Colonic mucosa (tissue), 4 donors: ENCODE data around the gene LAMC3. TPM values are rescaled to one million over a fixed set of nuclear protein-coding genes. Genes with fewer than 3 reads are reported as not detected.

Source experiments
- DNase-seq: peaks from one replicate; pipeline ENCODE4 v3.0.0-alpha.2; 2020
- H3K27ac ChIP-seq: fragments of 200-600 bp; one replicate; pipeline ENCODE4 v1.8.0; 2021
- H3K27me3 ChIP-seq: fragments of 200-600 bp; one replicate; pipeline ENCODE4 v1.8.0; 2021
- H3K36me3 ChIP-seq: fragments of 200-600 bp; one replicate; pipeline ENCODE4 v1.8.0; 2021
- H3K4me1 ChIP-seq: fragments of 200-600 bp; one replicate; pipeline ENCODE4 v1.8.0; 2021; ENCODE audit warnings: mild to moderate bottlenecking
- H3K4me3 ChIP-seq: fragments of 200-600 bp; one replicate; pipeline ENCODE4 v1.8.0; 2021
- H3K9ac ChIP-seq, 2 donors: one replicate each; pipeline ENCODE4 v1.7.0; 2013; ENCODE audit warnings: control low read depth in 2 of 2, low read depth in 2 of 2, low read length in 2 of 2
- H3K9me3 ChIP-seq: fragments of 200-600 bp; one replicate; pipeline ENCODE4 v1.8.0; 2021
- CTCF ChIP-seq: fragments of 200-600 bp; IDR thresholded peaks from one replicate; pipeline ENCODE4 v1.8.0; 2022; ENCODE audit warnings: antibody characterized with exemption, mild to moderate bottlenecking
- intact Hi-C: fragments of 100-400 bp; cut with DNase I; formaldehyde crosslinking; loops from one replicate; pipeline ENCODE4 v1.14.1; 2022
- total RNA-seq, 2 donors: library from RNA; stranded (reverse); fragmentation: NEBNext Ultra II Directional in 1 of 2; extraction: Animal tissue kit (Norgen Biotek cat#: 25700) in 1 of 2; gene quantifications; one replicate each; pipeline ENCODE4 v1.2.1, GENCODE V29; 2021
- donor health status: healthy.
- donor health status: DM: no; HTN: no; CAD: no.
- donor health status: DM: no; HTN: no; CAD: no.

Gene LAMC3
- total RNA-seq, 2 donors from 2014 or later, result 0.67 to 1.9 TPM

GRCh38 chr9:131039129-131039954 lies 30.4 kb downstream of the LAMC3 start:
- Histone ChIP-seq H3K36me3 (no peaks in the 10 kb centered on the region), H3K4me1 (no peaks in the 10 kb centered on the region), H3K27me3 (no peaks in the 10 kb centered on the region), H3K9me3 (no peaks in the 10 kb centered on the region), H3K4me3 (no peak overlapping the region), H3K27ac (no peak overlapping the region), H3K9ac (no peak overlapping the region)
- intact Hi-C loops, result no loop called here
- no peak for TF ChIP-seq CTCF
- no peak for DNase-seq

- no peaks in the 10 kb centered on the region for H3K36me3 ChIP-seq
- no peak for TF ChIP-seq CTCF
- no peak for DNase-seq
- no peaks in the 10 kb centered on the region for H3K27me3 ChIP-seq
- no peaks in the 10 kb centered on the region for H3K4me1 ChIP-seq
- no peak overlapping the region for H3K4me3 ChIP-seq
- H3K9ac ChIP-seq, result no peak overlapping the region
- H3K27ac ChIP-seq, result no peak overlapping the region
- H3K9me3 ChIP-seq, result no peaks in the 10 kb centered on the region
- intact Hi-C loops, result no loop called here
These were observed 33.7 kb downstream of the LAMC3 start for GRCh38 chr9:131042666-131043065.

- no peak for TF ChIP-seq CTCF
- intact Hi-C loops, result no loop called here
These were observed 34.1 kb downstream of the LAMC3 start for GRCh38 chr9:131043087-131043486.

GRCh38 chr9:131043646-131044045 lies 34.7 kb downstream of the LAMC3 start:
- no peak overlapping the region for H3K9ac ChIP-seq
- intact Hi-C loops, result no loop called here
- no peaks in the 10 kb centered on the region for H3K27me3 ChIP-seq
- no peaks in the 10 kb centered on the region for H3K36me3 ChIP-seq
- no peak overlapping the region for H3K4me3 ChIP-seq
- no peak overlapping the region for H3K27ac ChIP-seq
- no peak for DNase-seq
- no peak for TF ChIP-seq CTCF
- no peaks in the 10 kb centered on the region for H3K9me3 ChIP-seq
- no peaks in the 10 kb centered on the region for H3K4me1 ChIP-seq

More at GRCh38 chr9:131043087-131043486, 34.1 kb downstream of the LAMC3 start:
- no peaks in the 10 kb centered on the region for H3K27me3 ChIP-seq
- H3K9ac ChIP-seq, result no peak overlapping the region
- no peaks in the 10 kb centered on the region for H3K9me3 ChIP-seq
- H3K27ac ChIP-seq, result no peak overlapping the region
- H3K36me3 ChIP-seq, result no peaks in the 10 kb centered on the region
- no peaks in the 10 kb centered on the region for H3K4me1 ChIP-seq
- H3K4me3 ChIP-seq, result no peak overlapping the region
- DNase-seq, result no peak

DNA sequence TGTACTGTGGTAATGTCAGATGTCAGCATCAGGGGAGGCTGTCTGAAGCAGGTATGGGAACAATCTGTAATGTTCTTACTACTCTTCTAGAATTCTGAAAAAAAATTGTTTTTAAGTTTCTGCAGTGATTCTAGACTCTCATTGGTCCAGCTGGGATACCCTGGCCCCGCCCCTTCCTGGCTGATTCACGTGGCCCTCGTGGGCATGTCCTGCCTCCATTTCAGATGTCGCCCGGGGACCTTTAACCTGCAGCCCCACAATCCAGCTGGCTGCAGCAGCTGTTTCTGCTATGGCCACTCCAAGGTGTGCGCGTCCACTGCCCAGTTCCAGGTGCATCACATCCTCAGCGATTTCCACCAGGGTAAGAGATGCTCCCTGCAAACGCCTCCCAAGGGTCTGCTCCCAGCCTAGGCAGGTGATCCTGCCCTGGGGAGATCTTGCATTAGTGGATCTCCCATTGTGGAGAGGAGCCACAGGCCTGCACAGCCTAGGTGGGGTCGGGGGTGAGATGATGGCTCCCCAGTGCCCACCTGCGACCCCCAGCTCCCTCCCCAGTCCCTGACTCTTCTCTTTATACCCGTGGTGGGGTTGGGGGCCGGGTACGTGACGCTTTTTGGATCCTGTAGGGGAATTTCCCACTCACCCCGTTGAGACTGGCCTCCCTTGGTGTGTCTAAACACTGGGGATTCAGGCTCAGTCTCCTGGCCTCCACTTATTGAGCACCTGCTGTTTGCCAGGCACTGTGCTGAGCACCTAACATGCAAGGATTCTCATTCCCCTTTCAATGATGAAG lies 36.5 kb downstream of the LAMC3 start:
- Histone ChIP-seq H3K36me3 (no peaks in the 10 kb centered on the region), H3K27me3 (no peaks in the 10 kb centered on the region), H3K4me3 (no peak overlapping the region), H3K27ac (no peak overlapping the region), H3K9me3 (no peaks in the 10 kb centered on the region), H3K4me1 (no peaks in the 10 kb centered on the region), H3K9ac (no peak overlapping the region)
- intact Hi-C loops, result loop anchor here (5.0 kb wide), 1 partner anchor 343 kb away; no protein-coding TSS in a partner anchor
- DNase-seq, result no peak
- TF ChIP-seq CTCF, result no peak
